Ramos (cell line): ENCODE measurements around the gene CNKSR3.

ENCODE experiments used
- in situ Hi-C: fragments of 300-500 bp; cut with MboI; formaldehyde crosslinking; loops from one replicate; pipeline ENCODE4 v1.14.3; 2022; ENCODE audit warnings: low sequenced_read_pairs; ENCODE audit not compliant: unreplicated experiment

Gene CNKSR3

DNA sequence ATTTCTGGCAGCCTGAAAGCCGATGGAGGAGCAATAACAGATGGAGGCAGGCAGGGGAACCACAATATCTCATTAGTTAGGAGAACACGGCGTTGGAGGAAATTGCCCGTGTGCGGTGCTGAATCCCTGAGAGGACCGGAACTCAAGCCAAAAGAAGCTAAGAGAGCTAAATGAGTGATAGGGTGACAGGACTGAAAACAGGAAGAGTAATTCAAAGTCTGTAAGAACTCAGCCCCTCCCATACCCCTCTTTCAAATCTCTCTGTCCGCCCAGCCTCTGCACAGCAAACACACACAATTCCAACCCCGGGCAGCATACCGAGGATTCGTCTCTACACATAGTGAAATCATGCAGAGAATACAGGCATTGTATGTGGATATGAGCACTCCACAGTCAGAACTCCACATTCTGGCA, 151.3 kb downstream of the CNKSR3 start:
- in situ Hi-C loops = no loop called here

DNA sequence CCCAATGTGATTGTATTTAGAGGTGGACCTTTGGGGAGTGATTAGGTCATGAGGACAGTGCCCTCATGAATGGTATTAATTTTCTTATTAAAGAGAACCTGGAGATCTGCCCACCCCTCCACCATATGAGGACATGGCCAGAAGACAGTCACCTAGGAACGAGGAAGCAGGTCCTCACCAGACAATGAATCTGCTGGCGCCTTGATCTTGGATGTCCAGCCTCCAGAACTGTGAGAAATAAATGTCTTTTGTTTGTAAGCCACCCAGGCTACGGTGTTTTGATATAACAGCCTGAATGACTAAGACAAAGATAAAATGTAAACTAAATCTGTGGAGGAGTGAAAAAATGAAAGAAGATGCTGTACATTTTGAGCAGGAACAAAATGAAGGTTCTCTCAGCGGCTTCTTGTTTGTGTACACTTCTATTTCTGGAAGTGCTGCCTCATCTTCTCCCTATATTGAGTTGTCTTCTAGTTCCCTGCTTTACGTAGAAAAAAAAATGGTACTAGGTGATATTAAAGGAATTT, 152.4 kb downstream of the CNKSR3 start:
- in situ Hi-C loops = no loop called here

DNA sequence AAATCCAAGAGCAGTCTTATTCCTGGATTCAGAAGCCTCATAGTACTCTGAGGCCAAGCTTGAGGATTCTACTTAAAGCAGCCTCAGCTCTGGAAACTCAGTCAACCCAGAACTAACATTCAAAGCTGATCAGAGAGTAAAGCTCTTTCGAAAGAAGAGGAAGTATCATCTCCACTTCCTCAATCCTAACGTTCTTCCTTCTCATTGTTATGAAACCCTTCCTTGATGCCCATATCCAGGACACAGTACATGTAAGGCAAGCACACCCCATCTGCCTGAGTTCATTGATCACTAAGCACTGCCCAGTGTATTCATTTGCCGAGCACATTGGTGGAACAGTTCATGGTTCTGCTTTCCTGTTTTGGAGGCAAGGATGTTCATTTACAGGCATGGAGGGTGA, 153.8 kb downstream of the CNKSR3 start, which contains the start of gene IPCEF1:
Gene IPCEF1 (minus strand): TSS at position 114 of the 400 bp plus-strand sequence. CDS start 90,856 bp downstream, outside the sequence.
- in situ Hi-C loops = no loop called here

DNA sequence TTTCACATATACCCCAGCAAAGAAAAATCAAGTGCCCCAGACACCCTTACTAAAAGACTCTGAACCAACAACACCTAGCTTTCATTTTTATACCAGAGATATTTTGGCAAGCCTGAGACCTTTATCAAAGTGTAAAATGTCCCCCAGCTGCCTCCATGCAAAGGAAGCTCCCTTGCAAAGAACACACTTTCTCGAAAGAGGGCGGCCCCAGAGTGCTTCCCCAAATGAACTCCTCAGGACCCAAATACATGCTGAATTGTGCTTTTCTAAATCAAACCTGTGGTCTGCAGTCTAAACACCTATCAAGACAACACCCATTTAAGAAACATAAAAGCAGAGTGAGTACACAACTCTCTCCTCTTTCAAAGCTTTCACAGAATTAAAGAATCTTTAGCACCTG, 154.4 kb downstream of the CNKSR3 start:
- in situ Hi-C loops = no loop called here

DNA sequence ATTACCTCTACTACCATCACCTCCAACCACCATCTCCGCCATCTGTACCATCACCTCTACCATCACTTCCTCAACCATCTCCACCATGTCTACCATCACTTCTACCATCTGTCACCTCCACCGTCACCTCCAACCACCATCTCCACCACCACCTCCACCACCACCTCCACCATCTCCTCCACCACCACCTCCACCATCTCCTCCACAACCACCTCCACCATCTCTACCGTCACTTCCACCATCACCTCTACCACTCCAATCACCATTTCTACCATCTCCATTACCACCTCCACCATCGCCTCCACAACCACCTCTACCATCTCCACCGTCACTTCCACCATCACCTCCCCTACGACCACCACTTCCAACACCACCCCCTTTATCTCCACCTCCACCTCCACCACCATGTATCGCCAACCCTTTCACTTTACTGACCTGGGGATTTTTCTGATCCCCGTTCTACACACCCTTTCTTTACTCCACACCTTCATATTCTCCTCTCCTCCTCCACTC, 156.2 kb downstream of the CNKSR3 start:
- in situ Hi-C loops = no loop called here

DNA sequence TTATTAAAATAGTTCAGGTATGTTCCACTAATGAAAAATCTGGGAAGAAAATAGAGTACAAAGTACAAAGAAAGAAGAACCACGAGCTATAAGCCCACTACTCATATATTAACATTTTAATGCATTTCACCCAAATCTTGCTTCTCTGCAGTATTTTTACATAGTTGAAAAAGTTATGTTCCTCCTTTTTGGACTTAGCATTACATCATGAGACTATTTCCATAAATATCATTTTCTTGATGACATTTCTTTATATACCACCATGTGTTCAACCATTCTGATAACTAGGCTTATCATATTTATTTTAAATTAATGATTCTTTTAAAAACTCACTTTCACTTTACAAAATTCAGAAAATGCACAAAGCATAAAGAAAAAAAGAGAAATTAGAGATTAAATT, 156.9 kb downstream of the CNKSR3 start:
- in situ Hi-C loops = no loop called here

DNA sequence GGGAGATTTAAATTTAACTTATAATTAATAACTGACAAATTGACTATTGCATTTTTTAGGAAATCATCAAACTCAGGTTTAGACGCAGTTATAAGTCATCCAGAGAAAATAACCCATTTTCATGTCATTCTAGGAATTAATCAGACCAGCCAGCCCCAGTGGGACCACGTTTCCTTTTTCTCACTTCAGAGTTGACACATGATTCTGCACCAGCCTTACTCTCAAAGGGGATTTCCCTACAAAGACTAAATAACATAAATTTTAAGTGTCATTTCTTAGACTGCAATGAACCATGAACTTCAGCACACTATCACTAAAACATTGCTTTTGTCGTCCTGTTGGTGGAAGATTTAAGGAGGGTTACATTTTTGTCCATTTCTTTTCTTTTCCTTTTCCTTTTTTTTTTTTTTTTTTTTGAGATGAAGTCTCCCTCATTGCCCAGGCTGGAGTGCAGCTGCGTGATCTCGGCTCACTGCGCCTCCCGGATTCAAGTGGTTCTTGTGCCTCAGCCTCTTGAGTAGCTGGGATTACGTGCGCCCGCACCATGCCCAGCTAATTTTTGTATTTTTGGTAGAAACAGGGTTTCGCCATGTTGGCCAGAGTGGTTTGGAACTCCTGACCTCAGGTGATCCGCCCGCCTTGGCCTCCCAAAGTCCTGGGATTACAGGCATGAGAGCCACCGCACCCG, 157.4 kb downstream of the CNKSR3 start:
- in situ Hi-C loops = no loop called here

DNA sequence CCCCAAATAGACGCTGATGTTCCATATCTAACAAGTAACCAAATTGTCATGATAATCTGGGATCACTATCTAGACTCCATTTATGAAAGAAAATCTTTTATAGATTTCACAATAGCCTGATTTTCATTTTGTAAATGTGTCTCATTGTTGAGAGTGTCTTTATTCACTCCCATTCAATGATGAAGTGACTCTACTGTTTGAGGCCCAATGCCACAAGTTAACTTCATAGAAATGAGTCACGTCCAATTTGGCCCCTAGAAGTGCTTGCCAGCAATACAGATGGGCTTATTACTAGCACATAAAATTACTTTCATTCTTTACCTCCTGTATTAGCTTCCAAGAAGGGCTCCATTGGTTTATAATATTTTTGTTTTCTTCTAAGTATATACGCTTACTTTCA, 160.2 kb downstream of the CNKSR3 start:
- in situ Hi-C loops = no loop called here

DNA sequence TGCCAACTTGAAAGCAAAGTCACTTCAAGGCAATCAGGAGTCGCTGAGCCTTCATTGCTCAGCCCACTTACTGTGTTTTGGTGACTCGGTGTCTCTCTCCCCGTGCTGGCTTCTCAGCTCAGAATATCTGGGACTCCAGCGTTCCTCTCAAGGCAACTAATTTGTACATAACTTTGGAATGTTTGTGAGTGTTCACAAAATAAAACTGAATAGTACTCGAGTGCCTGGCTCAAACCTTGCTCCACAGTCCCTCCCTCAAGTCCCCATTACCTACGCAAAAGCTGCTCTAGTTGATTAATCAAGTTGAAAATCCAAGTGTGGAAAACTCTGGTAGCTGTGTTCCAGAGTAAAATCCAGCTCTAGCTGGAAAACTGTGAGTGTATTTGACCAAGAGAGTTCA, 162.5 kb downstream of the CNKSR3 start:
- in situ Hi-C loops = no loop called here

DNA sequence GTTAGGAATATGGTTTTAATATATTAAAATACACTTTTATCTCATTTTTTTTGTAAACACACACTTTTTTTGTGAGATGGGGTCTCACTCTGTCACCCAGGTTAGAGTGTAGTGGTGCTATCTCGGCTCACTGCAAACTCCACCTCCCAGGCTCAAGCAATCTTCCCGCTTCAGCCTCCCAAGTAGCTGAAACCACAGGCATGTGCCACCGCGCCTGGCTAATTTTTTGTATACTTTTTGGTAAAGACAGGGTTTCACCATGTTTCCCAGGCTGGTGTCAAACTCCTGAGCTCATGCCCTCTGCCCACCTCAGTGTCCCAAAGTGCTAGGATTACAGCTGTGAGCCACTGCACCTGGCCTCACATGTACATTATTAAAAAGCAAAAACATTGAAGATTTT, 164.7 kb downstream of the CNKSR3 start:
- in situ Hi-C loops = no loop called here

DNA sequence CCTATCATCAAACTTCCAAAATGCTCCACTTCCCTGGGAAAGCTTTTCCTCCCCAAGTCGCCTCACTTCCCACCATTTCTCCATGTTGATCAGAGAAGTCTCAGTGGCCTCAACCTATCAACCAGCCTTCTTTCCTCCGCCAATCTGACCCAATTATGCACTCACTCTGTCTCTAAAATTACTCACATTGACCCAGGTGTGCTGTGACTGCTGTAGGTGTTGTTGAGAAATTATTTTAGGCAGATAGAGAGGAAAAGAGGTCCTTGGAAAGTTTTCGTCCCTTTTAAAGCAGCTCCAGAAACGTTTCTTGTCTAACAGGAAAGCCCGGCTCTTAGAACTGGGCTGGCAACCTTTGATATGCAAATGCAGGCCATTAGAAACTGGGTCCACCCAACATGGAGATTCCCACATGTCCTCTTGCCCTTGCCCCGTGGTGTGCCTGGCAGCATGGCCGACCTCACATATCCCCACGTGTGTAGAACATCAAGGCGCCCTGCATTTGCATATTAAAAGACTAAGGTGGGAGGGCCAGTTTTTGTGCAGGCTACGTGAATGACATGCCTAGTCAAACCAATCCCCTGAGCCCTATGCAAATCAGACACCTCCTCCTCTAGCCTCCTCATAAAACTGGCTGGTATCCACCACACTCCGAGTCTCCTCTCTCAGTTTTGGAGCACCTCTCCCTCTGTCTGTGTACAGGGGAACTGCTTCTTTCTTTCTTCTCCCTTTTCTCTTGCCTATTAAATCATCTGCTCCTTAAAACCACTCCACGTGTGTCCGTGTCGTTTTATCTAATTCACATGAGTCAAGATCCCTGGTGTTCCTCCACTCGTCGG, 166.8 kb downstream of the CNKSR3 start:
- in situ Hi-C loops = no loop called here

DNA sequence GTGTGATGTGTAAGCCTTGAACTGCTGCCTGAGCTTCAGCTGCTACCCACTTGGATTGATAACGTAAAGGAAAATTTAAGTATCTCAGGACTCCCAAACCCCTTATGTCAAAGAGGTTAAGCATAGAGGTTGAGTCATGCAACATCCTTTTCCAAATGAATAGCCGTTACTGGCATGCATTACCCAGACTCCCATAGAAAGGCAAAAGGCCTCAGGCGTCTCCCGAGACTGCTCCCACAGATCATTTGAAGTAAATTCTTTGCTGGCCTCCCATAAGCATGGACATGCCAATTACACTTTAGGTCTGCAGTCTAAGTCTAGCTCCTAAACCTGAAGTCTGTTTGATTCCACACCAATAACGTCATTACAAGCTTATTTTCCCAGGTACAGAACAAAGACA, 168.6 kb downstream of the CNKSR3 start:
- in situ Hi-C loops = no loop called here

DNA sequence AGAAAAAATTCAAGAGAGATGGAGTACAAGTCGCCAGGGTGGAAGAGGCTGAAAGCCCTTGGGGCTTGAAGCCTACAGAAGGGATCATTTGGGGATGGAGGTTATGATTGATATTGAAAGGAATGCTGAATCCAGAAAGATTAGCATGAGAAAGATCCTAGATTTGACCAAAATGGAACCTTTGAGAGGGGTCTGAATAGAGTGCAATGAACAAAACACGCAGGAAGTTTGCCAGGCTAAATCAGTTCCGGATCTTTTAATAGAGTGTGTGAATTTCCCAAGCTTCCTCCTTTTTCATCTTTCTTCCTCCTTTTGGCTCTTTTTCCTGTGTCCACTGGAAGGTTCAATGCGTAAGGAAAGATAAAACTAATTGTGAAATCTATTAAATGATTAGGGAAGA, 169.1 kb downstream of the CNKSR3 start:
- in situ Hi-C loops = no loop called here
